OCI-LY7 (cell line): ENCODE measurements around the gene TFF2. TPM values are rescaled to one million over a fixed set of nuclear protein-coding genes. Genes with fewer than 3 reads are reported as not detected.

Experiments
- BruUV-seq: library from RNA; stranded (reverse); fragments of 400-500 nt; replicated peaks from 2 replicates; lab custom pipeline; 2021; lab: Mats Ljungman, UMichigan
- CTCF ChIA-PET: fragments of 300-600 bp; sonication (Branson Sonifier 250); formaldehyde crosslinking; loops from one replicate; lab custom pipeline; 2022; ENCODE audit warnings: antibody characterized with exemption; ENCODE audit not compliant: unreplicated experiment; lab: Charles Lee
- POLR2A ChIA-PET: fragments of 300-600 bp; sonication (Branson Sonifier 250); formaldehyde crosslinking; loops from one replicate; lab custom pipeline; 2022; ENCODE audit warnings: antibody characterized with exemption; lab: Charles Lee
- DNase-seq: peaks from one replicate; pipeline ENCODE4 v3.0.0-alpha.2; 2015; ENCODE audit warnings: low spot score
- H2AFZ ChIP-seq: fragments of 200-600 bp; sonication (generic), shearing (Covaris generic); 2 replicates; pipeline ENCODE4 v1.6.1; 2014; ENCODE audit warnings: mild to moderate bottlenecking, antibody characterized with exemption, low read length, moderate library complexity
- H3K27ac ChIP-seq: fragments of 200-600 bp; sonication (generic); 2 replicates; pipeline ENCODE4 v1.5.1; 2014; ENCODE audit warnings: mixed run types, low read depth, mild to moderate bottlenecking, moderate library complexity, low read length, inconsistent platforms; ENCODE audit not compliant: poor library complexity, severe bottlenecking
- H3K36me3 ChIP-seq: fragments of 200-600 bp; sonication (generic); 2 replicates; pipeline ENCODE4 v1.6.1; 2014; ENCODE audit warnings: mild to moderate bottlenecking, antibody characterized with exemption, low read length, moderate library complexity, mixed read lengths; ENCODE audit not compliant: insufficient read depth
- H3K4me1 ChIP-seq: fragments of 200-600 bp; sonication (generic); 2 replicates; pipeline ENCODE4 v1.5.1; 2014; ENCODE audit warnings: mild to moderate bottlenecking, low read length; ENCODE audit not compliant: insufficient read depth, poor library complexity, severe bottlenecking
- H3K4me2 ChIP-seq: fragments of 200-600 bp; sonication (generic); 2 replicates; pipeline ENCODE4 v1.6.1; 2014; ENCODE audit warnings: mild to moderate bottlenecking, low read length
- H3K4me3 ChIP-seq: fragments of 200-600 bp; sonication (generic); 2 replicates; pipeline ENCODE4 v1.5.1; 2014; ENCODE audit warnings: mild to moderate bottlenecking, low read depth, low read length; ENCODE audit not compliant: poor library complexity, severe bottlenecking
- H3K79me2 ChIP-seq: fragments of 200-600 bp; sonication (generic); 2 replicates; pipeline ENCODE4 v1.6.1; 2016; ENCODE audit warnings: low read depth, mild to moderate bottlenecking, low read length, moderate library complexity, mixed read lengths; ENCODE audit not compliant: insufficient read depth
- H3K9me2 ChIP-seq: fragments of 200-600 bp; sonication (generic); 2 replicates; pipeline ENCODE4 v1.6.1; 2016; ENCODE audit warnings: mild to moderate bottlenecking, low read length, mixed read lengths; ENCODE audit not compliant: insufficient read depth
- H3K9me3 ChIP-seq: fragments of 200-600 bp; sonication (generic); 2 replicates; pipeline ENCODE4 v1.6.1; 2014; ENCODE audit warnings: mild to moderate bottlenecking, mixed run types, low read length, mixed read lengths
- H4K20me1 ChIP-seq: fragments of 200-600 bp; sonication (generic); 2 replicates; pipeline ENCODE4 v1.6.1; 2014; ENCODE audit warnings: mild to moderate bottlenecking, antibody characterized with exemption, low read length, moderate library complexity, mixed read lengths; ENCODE audit not compliant: insufficient read depth
- CTCF ChIP-seq: fragments of 200-600 bp; sonication (generic); conservative IDR thresholded peaks from 2 replicates; pipeline ENCODE4 v1.5.1; 2014; ENCODE audit warnings: mild to moderate bottlenecking, antibody characterized with exemption, low read length, moderate library complexity, mixed read lengths
- EZH2phosphoT487 ChIP-seq: fragments of 200-600 bp; sonication (generic); IDR thresholded peaks from 2 replicates; pipeline ENCODE4 v1.6.1; 2018; ENCODE audit warnings: low read depth, borderline replicate concordance, mild to moderate bottlenecking, mixed run types, antibody characterized with exemption, low read length, moderate library complexity, mixed read lengths
- intact Hi-C: fragments of 100-400 bp; cut with micrococcal nuclease; formaldehyde crosslinking; loops from one replicate; pipeline ENCODE4 v1.10.0; 2022; ENCODE audit not compliant: unreplicated experiment
- total RNA-seq, 2 experiments: library from RNA; depleted of rRNA in 1 of 2; stranded (reverse); fragments of >200 nt in 1 of 2; shearing (Covaris generic) in 1 of 2; gene quantifications; 2 replicates each; pipeline ENCODE4 v1.2.3, GENCODE V29; 2014 to 2022

The TFF2 gene
- total RNA-seq, 2 experiments from 2014 or later, result not detected

- no peaks in the 10 kb centered on the region for H3K79me2 ChIP-seq
- no peak overlapping the region for H3K4me3 ChIP-seq
- no peak overlapping the region for H2AFZ ChIP-seq
- no peaks in the 10 kb centered on the region for H3K4me1 ChIP-seq
- no peaks in the 10 kb centered on the region for H3K9me2 ChIP-seq
- no peak overlapping the region for H3K4me2 ChIP-seq
- ChIA-PET CTCF (interaction anchor here (0.5 kb wide), 1 partner anchor 65 kb away, joined by 8 read pairs; no protein-coding TSS in a partner anchor), POLR2A (no interaction called here)
- no TSS peak for BruUV-seq
- no peaks in the 10 kb centered on the region for H3K36me3 ChIP-seq
- no peaks in the 10 kb centered on the region for H4K20me1 ChIP-seq
- no peaks in the 10 kb centered on the region for H3K9me3 ChIP-seq
- no peak overlapping the region for H3K27ac ChIP-seq
- no peak for DNase-seq
- intact Hi-C loops, result no loop called here
- TF ChIP-seq EZH2phosphoT487 (no peak), CTCF (no peak)
Measured at GRCh38 chr21:42373908-42374455, 23.2 kb upstream of the TFF2 start.

GRCh38 chr21:42373196-42373907 is 22.6 kb upstream of the TFF2 start:
- CTCF ChIA-PET, result interaction anchor here (0.5 kb wide), 1 partner anchor 64 kb away, joined by 8 read pairs; no protein-coding TSS in a partner anchor
- BruUV-seq, result no TSS peak
- no peak for DNase-seq
- Histone ChIP-seq H4K20me1 (no peaks in the 10 kb centered on the region), H3K4me1 (no peaks in the 10 kb centered on the region), H3K79me2 (no peaks in the 10 kb centered on the region), H3K4me3 (no peak overlapping the region), H3K9me2 (no peaks in the 10 kb centered on the region), H3K4me2 (no peak overlapping the region), H2AFZ (no peak overlapping the region), H3K36me3 (no peaks in the 10 kb centered on the region), H3K27ac (no peak overlapping the region), H3K9me3 (no peaks in the 10 kb centered on the region)
- POLR2A ChIA-PET, result no interaction called here
- intact Hi-C loops, result no loop called here
- TF ChIP-seq EZH2phosphoT487 (no peak), CTCF (no peak)
